Hepatocyte (in vitro differentiated cells): Measurements from ENCODE around the gene PKD1L1.

Source experiments
- EZH2 ChIP-seq: fragments of 200-600 bp; sonication (generic); IDR thresholded peaks from 2 replicates; pipeline ENCODE4 v1.6.1; 2016; ENCODE audit warnings: antibody characterized with exemption, mild to moderate bottlenecking, borderline replicate concordance
- TF ChIP-seq, protein P1 (sequence below): fragments of 200-600 bp; sonication (generic); IDR thresholded peaks from 2 replicates; pipeline ENCODE4 v1.5.1; 2016; ENCODE audit warnings: antibody characterized with exemption, mild to moderate bottlenecking; ENCODE audit not compliant: poor library complexity

- TF ChIP-seq, protein P1, sequence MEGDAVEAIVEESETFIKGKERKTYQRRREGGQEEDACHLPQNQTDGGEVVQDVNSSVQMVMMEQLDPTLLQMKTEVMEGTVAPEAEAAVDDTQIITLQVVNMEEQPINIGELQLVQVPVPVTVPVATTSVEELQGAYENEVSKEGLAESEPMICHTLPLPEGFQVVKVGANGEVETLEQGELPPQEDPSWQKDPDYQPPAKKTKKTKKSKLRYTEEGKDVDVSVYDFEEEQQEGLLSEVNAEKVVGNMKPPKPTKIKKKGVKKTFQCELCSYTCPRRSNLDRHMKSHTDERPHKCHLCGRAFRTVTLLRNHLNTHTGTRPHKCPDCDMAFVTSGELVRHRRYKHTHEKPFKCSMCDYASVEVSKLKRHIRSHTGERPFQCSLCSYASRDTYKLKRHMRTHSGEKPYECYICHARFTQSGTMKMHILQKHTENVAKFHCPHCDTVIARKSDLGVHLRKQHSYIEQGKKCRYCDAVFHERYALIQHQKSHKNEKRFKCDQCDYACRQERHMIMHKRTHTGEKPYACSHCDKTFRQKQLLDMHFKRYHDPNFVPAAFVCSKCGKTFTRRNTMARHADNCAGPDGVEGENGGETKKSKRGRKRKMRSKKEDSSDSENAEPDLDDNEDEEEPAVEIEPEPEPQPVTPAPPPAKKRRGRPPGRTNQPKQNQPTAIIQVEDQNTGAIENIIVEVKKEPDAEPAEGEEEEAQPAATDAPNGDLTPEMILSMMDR, result no peak
- no peak for TF ChIP-seq EZH2
Measured at GRCh38 chr7:47764746-47765145, 183.5 kb downstream of the PKD1L1 start.
